NCI-H187 (cell line): Measurements from ENCODE around the gene UMAD1.

ENCODE experiments used
- DNase-seq, 2 experiments: peaks; one replicate each; lab custom pipeline; 2025; lab: John Stamatoyannopoulos, UW

Gene UMAD1

GRCh38 chr7:7764520-7765396 is 124.2 kb downstream of the UMAD1 start:
- DNase-seq: no peak

- DNase-seq: no peak
Observed at GRCh38 chr7:7765422-7765821, 124.9 kb downstream of the UMAD1 start.

- no peak for DNase-seq
Observed at GRCh38 chr7:7766671-7767070, 126.1 kb downstream of the UMAD1 start.

- DNase-seq: no peak
Observed at GRCh38 chr7:7768977-7769709, 128.6 kb downstream of the UMAD1 start.

- no peak for DNase-seq
Observed at GRCh38 chr7:7769710-7770627, 129.4 kb downstream of the UMAD1 start.

- no peak for DNase-seq
Observed at GRCh38 chr7:7771452-7771851, 130.9 kb downstream of the UMAD1 start.

- DNase-seq: peak in 1 of 2 experiments; percentile 25
Observed at GRCh38 chr7:7772397-7772821, 131.9 kb downstream of the UMAD1 start.

GRCh38 chr7:7773334-7774309 is 133.1 kb downstream of the UMAD1 start:
- no peak for DNase-seq

- DNase-seq: no peak
Observed at GRCh38 chr7:7779888-7780287, 139.3 kb downstream of the UMAD1 start.

- DNase-seq: no peak
Observed at GRCh38 chr7:7783001-7783400, 142.4 kb downstream of the UMAD1 start.

- DNase-seq: no peak
Observed at GRCh38 chr7:7785344-7785973, 144.9 kb downstream of the UMAD1 start.

- no peak for DNase-seq
Observed at GRCh38 chr7:7786595-7786994, 146.0 kb downstream of the UMAD1 start.

GRCh38 chr7:7789551-7789988 is 149.0 kb downstream of the UMAD1 start:
- no peak for DNase-seq

GRCh38 chr7:7790041-7790741 is 149.6 kb downstream of the UMAD1 start:
- no peak for DNase-seq

GRCh38 chr7:7791523-7791922 is 151.0 kb downstream of the UMAD1 start:
- DNase-seq: no peak

- DNase-seq: no peak
Observed at GRCh38 chr7:7792056-7792455, 151.5 kb downstream of the UMAD1 start.

GRCh38 chr7:7793249-7793648 is 152.7 kb downstream of the UMAD1 start:
- DNase-seq: no peak

GRCh38 chr7:7793921-7794320 is 153.4 kb downstream of the UMAD1 start:
- no peak for DNase-seq

- DNase-seq: no peak
Observed at GRCh38 chr7:7795203-7795602, 154.7 kb downstream of the UMAD1 start.

GRCh38 chr7:7795630-7796121 is 155.1 kb downstream of the UMAD1 start:
- no peak for DNase-seq
